DMS53 (cell line): ENCODE results near the gene MICAL2.
A peak's percentile ranks its signal among the peaks of the same experiment; 100 is the strongest.

ENCODE experiments used
- DNase-seq: peaks from one replicate; lab custom pipeline; 2025; lab: John Stamatoyannopoulos, UW

Gene MICAL2

DNA sequence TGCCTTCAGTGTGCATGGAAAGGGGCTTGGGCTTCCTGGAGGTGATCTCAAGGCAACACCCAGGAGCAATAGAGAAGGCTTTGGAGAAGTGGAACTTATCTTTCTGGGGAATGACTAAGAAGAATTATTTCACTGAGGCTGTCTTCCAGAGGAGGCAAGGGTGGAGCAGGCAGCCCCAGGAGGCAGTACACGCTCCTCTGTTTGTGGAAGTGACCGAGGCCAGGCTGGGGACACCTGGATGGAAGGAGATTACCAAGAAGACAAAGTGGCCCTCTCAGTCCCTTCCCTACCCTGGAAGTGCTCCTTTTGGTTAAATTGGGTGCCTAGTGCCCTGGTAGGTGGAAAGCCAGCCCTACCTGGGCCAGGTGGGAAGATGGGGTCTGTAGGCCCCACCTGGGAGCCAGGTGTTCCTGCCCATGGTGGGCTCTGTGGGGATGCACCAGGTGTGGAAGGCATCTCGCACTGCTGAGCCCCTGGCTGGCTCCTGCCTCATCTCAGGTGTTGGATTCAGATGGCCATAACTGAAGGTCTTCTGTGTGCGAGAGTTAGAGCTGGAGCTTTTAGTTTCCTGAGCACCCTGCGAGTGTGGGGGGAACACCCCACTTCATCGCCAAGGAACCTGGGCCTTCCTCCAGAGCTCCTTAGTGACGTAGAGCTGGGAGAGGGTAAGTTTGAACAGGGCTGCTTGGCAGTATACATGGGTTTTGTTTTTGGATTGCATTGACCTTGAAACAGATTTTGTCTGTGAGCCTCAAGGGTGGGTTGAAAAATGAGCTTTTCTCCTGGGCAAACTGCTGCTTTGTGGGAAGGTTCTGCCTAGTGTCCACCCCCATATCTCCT is 46.1 kb downstream of the MICAL2 start:
- no peak for DNase-seq

DNA sequence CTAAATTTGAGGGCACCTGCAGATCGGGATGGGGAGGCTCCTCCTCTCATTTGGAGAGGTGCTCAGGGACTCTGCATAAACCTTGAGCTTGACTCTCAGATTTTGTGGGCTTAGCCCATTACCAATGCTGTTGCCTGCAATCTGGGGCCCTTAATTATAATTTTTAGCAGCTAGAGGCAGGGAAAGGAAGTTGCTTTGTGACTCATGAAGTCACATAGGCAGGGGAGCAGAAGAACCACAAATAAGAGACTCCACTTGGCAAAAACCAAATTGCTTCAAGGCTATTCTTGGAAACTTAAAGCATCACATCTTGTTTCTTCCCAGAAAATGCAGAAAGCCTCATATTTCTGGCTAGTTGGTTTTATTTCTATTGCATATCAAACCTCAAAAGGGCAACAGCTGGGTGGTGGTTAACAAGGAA is 46.9 kb downstream of the MICAL2 start:
- DNase-seq, result no peak

DNA sequence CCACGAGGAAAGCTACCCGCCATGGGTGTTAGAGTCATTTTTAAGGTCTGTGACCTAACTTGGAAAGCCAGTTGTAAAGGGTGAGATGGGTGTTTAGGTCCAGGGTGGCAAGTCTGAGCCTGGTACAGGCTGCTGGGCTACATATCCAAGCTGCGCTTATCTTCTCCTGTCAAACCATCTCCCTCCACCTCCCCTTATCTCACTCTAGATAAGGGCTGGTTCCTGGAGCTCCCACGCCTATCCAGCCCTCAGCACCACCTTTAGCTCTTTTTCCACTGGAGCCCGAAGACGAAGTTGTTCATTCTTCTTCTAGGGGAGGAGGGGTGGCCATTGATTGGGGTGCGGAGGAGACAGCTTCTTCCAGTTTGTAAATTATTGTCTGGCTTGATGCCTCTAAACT is 48.5 kb downstream of the MICAL2 start:
- no peak for DNase-seq

DNA sequence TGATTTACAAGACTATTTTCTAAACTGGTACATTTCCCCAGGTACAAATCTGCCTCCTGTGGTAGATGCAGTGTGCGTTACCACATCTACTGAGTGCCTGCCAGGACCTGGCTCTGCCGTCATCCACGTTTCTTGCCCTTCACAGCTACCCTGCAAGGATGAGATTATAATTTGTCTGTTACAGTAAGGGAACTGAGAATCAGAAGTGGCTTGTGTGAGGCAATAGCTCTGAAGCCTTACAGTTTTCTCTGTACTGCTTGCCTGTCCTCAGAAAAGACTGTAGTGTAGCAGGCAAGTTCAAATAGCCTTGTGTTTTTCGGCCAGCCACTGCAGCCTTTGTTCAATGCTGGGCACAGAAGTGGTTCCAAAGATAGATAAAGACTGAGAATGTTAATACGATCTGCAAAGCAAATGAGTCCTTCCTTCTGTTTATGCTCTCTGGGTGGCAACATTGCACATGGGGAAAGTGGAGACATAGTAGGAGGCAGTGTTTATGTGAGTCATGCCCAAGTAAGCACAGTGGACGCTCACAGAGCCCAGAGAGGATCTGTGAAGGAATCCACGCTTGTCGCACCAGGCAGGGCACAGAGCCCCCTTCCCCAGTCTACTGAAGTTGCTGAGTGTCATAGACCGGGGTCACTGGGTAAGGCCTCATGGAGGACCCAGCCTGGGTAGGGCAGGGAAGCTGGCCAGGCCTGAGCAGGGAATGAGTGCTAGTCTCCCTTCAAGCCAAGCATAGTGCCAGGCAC is 49.1 kb downstream of the MICAL2 start:
- DNase-seq, result no peak

DNA sequence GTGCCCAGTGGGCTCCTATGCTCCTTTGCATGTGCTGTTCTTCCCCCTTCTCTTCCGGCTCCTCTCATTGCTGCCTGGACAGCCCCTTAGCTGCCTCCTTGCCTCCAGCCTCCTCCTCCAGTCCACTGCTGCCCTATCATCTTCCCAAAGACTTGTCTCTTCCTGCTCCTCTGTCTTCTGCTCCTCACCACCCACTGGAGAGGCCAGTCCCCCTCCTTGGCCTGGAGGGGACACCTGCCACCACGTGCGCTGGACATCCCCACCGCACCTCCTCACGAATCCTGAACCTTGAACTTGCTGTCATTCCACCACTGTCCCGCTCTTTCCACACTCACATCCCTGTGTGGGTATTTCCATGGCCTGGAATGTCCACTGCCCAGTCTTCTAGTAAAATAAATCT is 49.8 kb downstream of the MICAL2 start:
- DNase-seq, result no peak

DNA sequence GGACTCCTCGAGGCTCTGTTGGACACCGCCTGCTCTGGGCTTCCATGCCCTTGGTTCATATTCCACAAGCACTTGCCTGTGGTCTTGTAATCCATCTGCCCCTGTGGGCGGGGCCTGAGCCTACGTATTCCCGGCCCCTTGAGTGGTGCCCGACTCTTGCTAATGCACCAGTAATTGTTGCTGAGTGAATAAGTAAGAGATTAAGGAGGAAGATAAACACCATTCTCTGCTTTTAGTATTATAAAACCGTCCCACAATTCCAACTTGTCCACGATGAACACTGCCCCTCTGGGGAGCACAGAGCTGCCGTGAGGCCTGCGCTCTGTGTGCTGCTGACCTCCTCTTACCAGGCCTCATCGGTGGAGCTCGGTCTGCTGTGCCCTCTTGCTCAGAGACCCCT is 50.3 kb downstream of the MICAL2 start:
- DNase-seq, result no peak

DNA sequence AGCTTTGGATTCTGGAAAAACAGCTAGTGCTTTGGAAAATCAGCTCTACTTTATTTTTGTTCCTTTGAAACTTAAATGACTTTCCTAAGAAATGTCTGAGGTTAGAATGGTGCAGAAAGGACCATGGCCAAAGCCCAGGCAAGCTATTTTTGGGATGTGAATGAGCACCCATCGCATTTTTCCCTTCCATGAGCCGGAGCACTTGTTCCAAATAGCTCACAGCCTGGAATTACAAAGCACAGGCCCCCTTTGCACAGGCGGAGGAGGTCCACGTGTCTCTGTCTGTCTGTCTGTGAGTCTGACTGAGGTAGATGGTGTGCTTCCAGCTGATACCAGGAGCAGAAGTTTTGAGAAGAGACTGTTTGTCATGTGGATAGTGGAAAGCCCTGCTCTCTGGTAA is 50.7 kb downstream of the MICAL2 start:
- DNase-seq, result no peak

DNA sequence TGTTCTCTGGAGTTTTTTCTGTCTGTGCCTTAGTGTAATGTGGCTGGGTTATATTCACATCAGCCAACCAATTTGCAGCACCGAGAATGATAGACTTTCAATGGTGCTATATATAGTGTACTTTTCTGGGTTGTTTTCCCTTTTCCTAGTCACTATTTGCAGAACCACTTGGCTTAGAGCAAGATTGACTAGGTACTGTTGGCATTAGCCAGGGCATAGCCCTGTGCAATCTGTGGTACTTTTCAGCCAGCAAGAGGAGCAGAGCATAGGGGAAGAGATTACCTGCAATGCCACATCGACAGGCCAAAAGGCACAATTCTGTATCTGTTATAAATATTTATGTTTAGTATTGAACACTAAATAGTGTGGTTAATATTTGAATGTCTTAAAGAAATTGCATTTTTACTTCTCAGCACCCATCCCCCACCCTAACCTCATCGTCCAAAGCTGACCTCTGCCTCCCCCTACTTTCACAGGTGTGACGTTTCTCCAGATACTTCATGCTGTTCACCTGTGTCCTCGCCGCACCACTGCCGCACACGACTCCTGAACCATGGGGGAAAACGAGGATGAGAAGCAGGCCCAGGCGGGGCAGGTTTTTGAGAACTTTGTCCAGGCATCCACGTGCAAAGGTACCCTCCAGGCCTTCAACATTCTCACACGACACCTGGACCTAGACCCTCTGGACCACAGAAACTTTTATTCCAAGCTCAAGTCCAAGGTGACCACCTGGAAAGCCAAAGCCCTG is 51.4 kb downstream of the MICAL2 start:
- DNase-seq, result no peak

DNA sequence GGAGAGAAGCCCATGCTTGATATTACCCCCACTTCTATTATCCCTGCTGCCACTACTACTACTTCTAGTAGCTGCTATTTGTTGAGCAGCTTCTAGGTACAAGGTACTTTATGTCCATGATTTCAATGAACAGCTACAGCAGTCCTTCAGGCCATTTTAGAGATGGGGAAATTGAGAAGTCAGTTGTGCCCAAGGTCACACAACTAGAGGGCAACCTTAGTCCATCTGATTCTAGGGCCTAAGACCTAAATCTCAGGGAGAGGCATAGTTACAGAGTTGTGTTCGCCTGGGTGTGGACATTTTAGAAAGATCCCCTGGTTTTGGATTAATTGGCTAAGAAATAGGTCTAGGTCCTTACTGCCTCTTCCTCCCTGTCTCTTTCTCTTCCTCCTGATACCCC is 52.3 kb downstream of the MICAL2 start:
- no peak for DNase-seq

DNA sequence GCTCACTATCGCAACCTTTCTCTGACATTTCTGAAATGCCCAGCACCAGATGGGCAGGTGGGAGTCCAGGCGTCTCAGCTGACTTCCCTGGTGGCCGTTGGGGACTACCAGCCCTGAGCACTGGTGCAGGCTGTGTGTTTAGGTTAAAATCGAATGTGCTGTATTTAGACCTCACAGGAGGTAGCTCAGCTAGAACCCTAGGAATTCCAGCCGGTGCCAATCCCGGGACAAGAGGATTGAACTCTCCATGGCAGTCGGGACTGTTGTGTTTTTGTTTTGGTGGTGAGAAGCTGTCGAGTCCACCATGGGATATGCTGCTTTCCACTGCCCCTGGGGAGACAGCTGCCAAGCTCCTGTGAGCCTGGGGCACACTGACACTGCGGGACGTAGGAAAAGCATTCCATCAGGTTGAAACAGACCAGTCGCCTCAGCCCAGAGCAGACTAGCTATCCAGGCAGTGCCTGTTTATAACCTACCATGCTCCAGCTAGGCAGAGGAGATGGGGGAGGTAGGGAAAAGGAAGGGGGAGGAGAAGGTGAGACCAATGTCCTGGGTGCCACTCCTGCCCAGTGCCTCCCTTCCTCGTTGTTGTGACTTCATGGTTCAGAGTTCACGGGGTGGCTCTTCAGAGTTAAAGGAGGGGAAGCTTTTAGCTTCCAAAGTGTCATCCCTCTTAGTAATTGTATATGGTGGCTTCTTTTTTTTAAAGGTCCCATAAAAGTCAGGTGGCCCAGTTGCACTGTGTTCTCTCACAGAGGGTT is 53.0 kb downstream of the MICAL2 start:
- no peak for DNase-seq

DNA sequence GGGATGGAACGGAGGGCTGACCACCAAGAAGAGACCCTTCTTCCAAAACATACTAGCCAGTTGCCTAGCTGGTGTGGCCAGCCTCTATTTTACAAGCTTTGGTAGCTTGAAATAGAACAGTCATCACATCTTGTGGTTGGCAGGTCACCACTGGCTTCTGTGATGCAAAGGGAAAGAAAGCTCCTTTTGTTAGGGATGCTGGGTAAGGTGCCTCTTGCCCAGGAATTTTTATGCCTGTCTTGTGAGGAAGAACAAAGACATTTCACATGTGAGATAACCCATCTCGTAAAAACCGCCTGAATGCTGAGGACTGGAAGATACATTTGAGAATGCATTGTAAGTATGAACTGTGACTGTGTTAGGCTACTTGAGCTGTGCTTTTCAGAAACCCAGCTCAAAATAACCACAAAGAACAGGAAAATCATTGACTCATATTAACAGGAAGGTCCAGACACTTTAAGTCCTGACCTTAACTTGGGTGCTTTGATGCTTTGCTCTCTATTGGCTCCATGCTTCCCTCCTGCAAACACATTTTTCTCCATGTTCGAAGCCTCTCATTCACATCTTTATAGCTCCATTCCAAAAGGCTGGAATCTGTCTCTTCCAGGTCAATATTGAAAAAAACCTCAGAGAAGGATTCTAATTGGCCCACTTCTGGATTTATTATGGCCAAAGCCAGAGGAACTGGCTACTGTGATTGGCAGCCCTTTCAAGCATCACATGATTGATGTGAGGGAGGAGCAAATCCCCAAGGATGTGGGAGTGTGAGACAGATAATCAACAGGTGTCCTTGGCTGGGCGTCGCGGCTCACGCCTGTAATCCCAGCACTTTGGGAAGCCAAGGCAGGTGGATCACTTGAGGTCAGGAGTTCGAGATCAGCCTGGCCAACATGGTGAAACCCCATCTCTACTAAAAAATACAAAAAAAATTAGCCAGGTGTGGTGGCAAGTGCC is 53.9 kb downstream of the MICAL2 start:
- peak; percentile 34 for DNase-seq

DNA sequence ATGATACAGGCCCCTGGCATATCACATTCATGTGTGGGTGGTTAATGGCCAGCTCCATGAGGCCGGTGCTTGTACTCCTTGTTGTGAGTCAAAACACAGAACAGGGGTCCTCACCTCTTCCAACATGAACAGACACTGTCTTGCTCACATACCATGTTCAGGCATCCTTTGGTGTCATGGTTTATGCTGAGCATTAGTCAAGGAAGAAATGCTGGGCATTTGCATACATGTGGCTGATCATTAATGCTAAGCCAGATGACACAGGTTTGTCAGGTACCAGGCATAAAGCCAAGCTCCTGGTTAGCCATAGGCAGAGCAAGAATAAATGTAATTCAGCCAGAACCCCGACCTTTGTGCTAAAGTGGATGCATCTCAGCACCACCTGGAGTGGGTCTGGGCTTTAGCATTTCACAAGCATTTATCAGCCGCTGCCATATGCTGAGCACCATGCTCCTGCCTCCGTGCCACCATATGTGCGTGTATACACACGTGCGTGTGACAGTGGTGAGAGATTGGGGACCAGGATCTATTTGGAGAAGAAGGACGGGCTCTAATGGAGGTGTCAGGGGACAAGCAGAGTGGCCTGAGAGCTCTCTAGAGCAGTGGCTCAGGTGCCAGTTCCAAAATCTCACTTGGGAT is 55.0 kb downstream of the MICAL2 start:
- DNase-seq, result peak; percentile 30

DNA sequence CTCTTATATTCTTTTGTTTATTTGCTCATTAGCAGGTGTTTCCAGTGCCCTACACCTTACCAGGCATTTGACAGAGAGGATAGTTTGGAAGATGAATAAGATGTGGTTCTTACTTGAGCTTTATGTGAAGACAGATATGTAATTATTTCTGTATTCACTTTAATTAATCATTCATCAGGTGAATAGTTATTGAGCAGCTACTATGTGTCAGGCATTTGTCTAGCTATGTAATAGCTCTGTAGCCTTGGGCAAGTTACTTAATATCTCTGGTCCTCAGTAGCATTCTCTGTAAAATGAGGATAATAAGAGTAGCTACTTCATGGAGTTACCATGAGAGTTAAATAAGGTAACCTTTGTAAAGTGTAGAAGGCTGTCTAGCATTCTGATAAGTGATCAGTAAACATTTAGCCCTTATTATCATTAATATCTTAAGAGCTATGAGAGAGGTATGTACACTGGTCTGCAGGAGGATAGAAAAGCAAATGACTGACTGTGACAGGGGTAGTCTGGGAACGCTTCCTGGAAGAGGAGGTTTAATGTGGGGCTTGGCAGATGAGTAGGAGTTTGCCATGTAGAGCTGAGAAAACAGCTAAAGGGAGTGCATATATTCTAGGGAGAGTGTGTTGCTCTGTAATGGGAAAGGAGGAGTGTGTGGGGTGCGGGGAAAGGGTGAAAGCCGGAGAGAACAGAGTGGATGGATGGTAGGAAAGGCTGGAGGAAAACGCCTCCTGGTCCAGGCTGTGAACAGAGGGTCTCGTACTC is 56.1 kb downstream of the MICAL2 start:
- no peak for DNase-seq

DNA sequence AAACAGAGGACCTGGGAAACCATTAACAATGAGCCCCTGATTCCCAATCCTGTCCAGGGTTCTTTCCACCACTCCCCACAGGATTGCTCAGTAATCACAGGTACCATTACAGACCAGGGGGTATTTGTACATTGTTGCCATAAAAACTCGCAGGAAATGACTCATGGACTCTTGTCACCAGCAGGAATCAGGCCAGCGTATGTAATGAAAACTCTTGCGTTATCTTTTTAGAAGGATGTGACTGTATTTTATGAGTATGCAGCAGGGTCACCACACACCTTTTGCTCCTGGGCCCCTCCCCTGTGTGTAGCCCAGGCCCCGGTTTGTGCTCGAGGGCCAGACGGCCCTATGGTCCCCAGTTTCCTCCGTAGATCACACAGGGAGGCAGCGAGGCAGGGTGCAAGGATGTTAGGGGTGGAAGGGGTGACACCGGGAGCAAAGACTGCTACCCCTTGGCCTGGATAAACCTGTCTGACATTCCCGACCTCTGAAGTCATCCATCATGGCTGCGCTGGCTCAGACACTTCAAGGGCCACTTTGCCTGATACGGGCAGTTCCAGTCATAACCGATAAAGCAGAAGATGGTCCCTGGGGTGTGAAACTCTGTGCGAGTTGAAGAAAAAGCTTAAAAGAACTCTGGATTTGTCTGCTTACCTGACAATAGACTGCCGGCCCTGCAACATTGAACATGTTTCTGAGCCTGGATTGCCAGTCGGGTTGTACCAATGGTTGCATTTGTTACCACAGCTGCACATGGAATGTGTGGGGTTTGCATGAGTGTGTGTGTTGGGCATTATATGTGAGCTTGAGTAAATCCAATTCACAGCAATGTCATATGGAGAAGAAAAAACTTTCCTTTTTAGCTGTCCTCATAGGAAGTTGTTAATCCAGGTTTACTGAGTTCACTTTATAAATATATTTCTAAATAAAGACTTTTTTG is 56.9 kb downstream of the MICAL2 start:
- peak; percentile 93 for DNase-seq

DNA sequence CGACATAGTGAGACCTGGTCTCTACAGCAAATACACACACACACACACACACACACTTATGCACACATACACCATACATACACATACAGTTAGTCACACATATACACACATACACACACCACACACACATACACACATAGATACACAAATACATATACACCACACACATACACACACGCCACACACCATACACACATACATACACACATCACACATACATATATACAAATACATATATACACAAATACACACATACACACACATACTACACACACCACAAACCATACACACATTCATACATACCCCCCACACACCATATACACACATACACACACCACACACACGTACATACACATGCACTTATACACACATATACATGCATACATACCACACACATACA is 57.7 kb downstream of the MICAL2 start:
- no peak for DNase-seq

DNA sequence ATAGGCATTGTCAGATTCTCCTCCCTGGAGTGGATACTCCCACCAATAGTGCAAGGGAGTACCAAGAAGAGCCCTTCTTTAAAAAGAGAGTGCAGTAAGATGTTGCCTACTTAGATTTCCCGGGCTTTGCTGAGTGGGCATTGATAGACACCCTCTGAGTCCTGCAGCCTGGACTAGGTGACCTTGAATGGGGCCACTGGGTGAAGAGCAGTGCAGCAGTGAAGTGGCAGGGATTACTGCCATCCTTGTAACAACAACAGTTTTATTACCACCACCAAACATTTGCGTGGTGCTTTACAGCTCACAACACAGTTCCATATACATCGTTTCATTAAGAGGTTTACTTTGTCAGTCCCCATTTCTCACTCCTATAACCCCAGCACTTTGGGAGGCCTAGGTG is 59.4 kb downstream of the MICAL2 start:
- no peak for DNase-seq

DNA sequence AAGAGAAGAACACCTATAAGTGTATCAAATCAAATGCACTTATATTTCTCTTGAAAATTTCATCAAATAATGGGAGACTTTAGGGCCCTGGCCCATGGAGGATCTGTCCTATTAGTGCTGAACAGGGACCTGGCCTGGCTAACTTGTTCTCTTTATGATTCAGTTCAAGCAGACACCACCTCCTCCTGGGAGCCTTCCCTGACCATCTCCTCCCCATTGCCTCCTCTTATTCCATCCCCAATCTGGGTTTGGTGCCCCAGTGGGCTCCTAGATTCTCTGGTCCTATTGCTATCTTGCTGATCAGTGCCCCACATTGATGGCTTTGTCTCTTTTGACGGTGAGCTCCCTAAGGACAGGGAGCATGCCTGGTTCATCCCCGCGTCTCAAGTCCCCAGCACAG is 60.1 kb downstream of the MICAL2 start:
- DNase-seq, result no peak

DNA sequence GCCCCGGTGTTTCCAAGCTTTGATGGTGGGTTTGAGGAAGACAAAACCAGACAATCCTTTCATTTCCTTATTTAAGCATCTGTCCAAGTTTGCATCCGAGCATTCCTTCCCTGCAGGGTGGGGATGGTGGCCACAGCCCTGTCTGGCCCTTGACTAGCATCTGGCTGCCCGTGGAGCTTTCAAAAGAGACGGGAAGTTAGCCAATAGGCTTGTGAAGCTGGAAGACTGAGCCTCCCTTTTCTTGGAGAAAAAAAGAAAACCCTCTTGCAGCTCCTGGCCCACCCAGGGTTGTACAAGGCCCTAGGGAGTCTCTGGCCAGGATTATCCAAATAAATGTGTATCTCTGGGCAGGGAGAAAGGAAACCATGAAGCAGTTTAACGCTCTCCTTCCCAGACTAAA is 60.6 kb downstream of the MICAL2 start:
- DNase-seq, result no peak
